HL-60 (cell line): ENCODE data around the gene TMEM60.
"Not testable (repeated sequence)": the region's sequence is repeated elsewhere in the genome, so short reads cannot be mapped to it uniquely, and the experiment has no call there.

Experiments
- POLR2AphosphoS5 ChIP-seq: IDR thresholded peaks from 2 replicates; pipeline ENCODE4 v1.6.1; 2012; ENCODE audit warnings: low read depth
- SPI1 ChIP-seq: IDR thresholded peaks from 2 replicates; pipeline ENCODE4 v1.6.1; 2012; ENCODE audit warnings: low read depth, mild to moderate bottlenecking, borderline replicate concordance
- TF ChIP-seq, protein P1 (sequence below): IDR thresholded peaks from one replicate; pipeline ENCODE4 v1.5.1; 2011; ENCODE audit warnings: low read length, control low read depth, inconsistent platforms; ENCODE audit not compliant: insufficient read depth
- TF ChIP-seq, protein P2 (sequence below): IDR thresholded peaks from 2 replicates; pipeline ENCODE4 v1.6.1; 2012; ENCODE audit warnings: low read depth; ENCODE audit not compliant: insufficient replicate concordance

GRCh38 chr7:77784426-77784825 lies 13.8 kb downstream of the TMEM60 start:
- TF ChIP-seq, protein P1, sequence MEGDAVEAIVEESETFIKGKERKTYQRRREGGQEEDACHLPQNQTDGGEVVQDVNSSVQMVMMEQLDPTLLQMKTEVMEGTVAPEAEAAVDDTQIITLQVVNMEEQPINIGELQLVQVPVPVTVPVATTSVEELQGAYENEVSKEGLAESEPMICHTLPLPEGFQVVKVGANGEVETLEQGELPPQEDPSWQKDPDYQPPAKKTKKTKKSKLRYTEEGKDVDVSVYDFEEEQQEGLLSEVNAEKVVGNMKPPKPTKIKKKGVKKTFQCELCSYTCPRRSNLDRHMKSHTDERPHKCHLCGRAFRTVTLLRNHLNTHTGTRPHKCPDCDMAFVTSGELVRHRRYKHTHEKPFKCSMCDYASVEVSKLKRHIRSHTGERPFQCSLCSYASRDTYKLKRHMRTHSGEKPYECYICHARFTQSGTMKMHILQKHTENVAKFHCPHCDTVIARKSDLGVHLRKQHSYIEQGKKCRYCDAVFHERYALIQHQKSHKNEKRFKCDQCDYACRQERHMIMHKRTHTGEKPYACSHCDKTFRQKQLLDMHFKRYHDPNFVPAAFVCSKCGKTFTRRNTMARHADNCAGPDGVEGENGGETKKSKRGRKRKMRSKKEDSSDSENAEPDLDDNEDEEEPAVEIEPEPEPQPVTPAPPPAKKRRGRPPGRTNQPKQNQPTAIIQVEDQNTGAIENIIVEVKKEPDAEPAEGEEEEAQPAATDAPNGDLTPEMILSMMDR, result not testable (repeated sequence)
- not testable (repeated sequence) for TF ChIP-seq POLR2AphosphoS5, SPI1
- TF ChIP-seq, protein P2, sequence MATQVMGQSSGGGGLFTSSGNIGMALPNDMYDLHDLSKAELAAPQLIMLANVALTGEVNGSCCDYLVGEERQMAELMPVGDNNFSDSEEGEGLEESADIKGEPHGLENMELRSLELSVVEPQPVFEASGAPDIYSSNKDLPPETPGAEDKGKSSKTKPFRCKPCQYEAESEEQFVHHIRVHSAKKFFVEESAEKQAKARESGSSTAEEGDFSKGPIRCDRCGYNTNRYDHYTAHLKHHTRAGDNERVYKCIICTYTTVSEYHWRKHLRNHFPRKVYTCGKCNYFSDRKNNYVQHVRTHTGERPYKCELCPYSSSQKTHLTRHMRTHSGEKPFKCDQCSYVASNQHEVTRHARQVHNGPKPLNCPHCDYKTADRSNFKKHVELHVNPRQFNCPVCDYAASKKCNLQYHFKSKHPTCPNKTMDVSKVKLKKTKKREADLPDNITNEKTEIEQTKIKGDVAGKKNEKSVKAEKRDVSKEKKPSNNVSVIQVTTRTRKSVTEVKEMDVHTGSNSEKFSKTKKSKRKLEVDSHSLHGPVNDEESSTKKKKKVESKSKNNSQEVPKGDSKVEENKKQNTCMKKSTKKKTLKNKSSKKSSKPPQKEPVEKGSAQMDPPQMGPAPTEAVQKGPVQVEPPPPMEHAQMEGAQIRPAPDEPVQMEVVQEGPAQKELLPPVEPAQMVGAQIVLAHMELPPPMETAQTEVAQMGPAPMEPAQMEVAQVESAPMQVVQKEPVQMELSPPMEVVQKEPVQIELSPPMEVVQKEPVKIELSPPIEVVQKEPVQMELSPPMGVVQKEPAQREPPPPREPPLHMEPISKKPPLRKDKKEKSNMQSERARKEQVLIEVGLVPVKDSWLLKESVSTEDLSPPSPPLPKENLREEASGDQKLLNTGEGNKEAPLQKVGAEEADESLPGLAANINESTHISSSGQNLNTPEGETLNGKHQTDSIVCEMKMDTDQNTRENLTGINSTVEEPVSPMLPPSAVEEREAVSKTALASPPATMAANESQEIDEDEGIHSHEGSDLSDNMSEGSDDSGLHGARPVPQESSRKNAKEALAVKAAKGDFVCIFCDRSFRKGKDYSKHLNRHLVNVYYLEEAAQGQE, result not testable (repeated sequence)
